Endodermal cell (in vitro differentiated cells): Measurements from ENCODE around the gene PXN. TPM values are rescaled to one million over a fixed set of nuclear protein-coding genes. Genes with fewer than 3 reads are reported as not detected.

Experiments
- DNase-seq: peaks from one replicate; pipeline ENCODE4 v3.0.0-alpha.2; 2017
- H3K27ac ChIP-seq: 2 replicates; pipeline ENCODE4 v1.5.1; 2013; ENCODE audit warnings: mild to moderate bottlenecking, low read depth, low read length, moderate library complexity
- H3K27me3 ChIP-seq: 2 replicates; pipeline ENCODE4 v1.6.1; 2013; ENCODE audit warnings: mild to moderate bottlenecking, low read length, moderate library complexity; ENCODE audit not compliant: insufficient read depth, control insufficient read depth, poor library complexity, severe bottlenecking
- H3K36me3 ChIP-seq: 2 replicates; pipeline ENCODE4 v1.7.0; 2013; ENCODE audit warnings: mild to moderate bottlenecking, low read length, moderate library complexity; ENCODE audit not compliant: control insufficient read depth, insufficient read depth
- H3K4me1 ChIP-seq: one replicate; pipeline ENCODE4 v1.7.0; 2013; ENCODE audit warnings: low read length; ENCODE audit not compliant: control insufficient read depth, insufficient read depth
- H3K4me3 ChIP-seq: 2 replicates; pipeline ENCODE4 v1.5.1; 2013; ENCODE audit warnings: mild to moderate bottlenecking, low read length, moderate library complexity
- H3K9ac ChIP-seq: 2 replicates; pipeline ENCODE4 v1.6.1; 2013; ENCODE audit warnings: mild to moderate bottlenecking, low read length, moderate library complexity; ENCODE audit not compliant: poor library complexity, severe bottlenecking; ENCODE audit errors: extremely low read depth
- H3K9me3 ChIP-seq: 2 replicates; pipeline ENCODE4 v1.6.1; 2013; ENCODE audit warnings: mild to moderate bottlenecking, low read length, moderate library complexity; ENCODE audit not compliant: control insufficient read depth
- H3K27ac Mint-ChIP-seq: 2 replicates; pipeline ENCODE4 v1.8.0; 2020; ENCODE audit warnings: mixed read lengths
- H3K27me3 Mint-ChIP-seq: 2 replicates; pipeline ENCODE4 v1.8.0; 2021; ENCODE audit warnings: mild to moderate bottlenecking, mixed read lengths; ENCODE audit not compliant: insufficient read depth
- H3K36me3 Mint-ChIP-seq: 2 replicates; pipeline ENCODE4 v1.8.0; 2020; ENCODE audit warnings: low read depth, mixed read lengths
- H3K4me1 Mint-ChIP-seq: 2 replicates; pipeline ENCODE4 v1.8.0; 2020; ENCODE audit warnings: mixed read lengths
- H3K4me3 Mint-ChIP-seq: 2 replicates; pipeline ENCODE4 v1.8.0; 2020; ENCODE audit warnings: mild to moderate bottlenecking, moderate library complexity, mixed read lengths
- H3K9me3 Mint-ChIP-seq: 2 replicates; pipeline ENCODE4 v1.8.0; 2020; ENCODE audit warnings: mild to moderate bottlenecking, mixed read lengths
- WGBS, 2 experiments: methylation state at CpG; one replicate each; pipeline versions ENCODE4 v1.1.5 to v1.1.7; 2013; ENCODE audit warnings: missing lambda C conversion rate in 2 of 2, mixed read lengths in 1 of 2; ENCODE audit not compliant: insufficient coverage in 1 of 2, insufficient read length in 1 of 2; 5-methylcytosine and 5-hydroxymethylcytosine counted together
- total RNA-seq, 2 donors: library from RNA; stranded (reverse); fragmentation: NEBNext Ultra II Directional in 1 of 2; extraction: Animal tissue kit (Norgen Biotek cat#: 25700) in 1 of 2; gene quantifications; 2 replicates in 1 of 2; 3 replicates in 1 of 2; pipeline ENCODE4 v1.2.1, GENCODE V29; 2021
- TF ChIP-seq, protein P1 (sequence below): fragments of 200-600 bp; sonication (generic); conservative IDR thresholded peaks from 2 replicates; pipeline ENCODE4 v1.5.0; 2021; ENCODE audit warnings: antibody characterized with exemption, mild to moderate bottlenecking

The PXN gene
- total RNA-seq, 2 donors from 2014 or later: 58.4 to 92.7 TPM

DNA sequence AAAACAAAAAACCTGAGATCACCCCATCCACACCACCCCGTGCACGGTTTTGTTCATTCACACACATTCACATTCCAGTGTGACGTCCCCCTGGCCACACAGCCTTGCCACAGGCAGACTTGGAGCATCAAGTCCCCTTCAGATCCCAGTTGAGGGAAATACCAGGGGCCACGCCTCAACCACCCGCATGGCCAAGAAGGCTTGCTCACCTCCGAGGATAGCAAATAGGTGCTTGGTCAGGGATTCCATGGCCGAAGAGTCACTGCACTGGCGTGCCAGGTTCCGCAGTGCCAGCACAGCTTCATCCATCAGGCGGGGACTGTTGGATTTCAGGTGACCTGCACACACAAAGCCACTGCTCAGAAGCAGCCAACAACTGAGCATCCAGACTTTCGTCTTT is 90.0 kb downstream of the PXN start:
- H3K4me1 Mint-ChIP-seq: no peaks in the 10 kb centered on the region
- Histone ChIP-seq H3K9ac (no peak overlapping the region), H3K4me1 (no peaks in the 10 kb centered on the region), H3K4me3 (no peak overlapping the region), H3K36me3 (peaks cover 93% of the 10 kb centered on the region), H3K9me3 (no peaks in the 10 kb centered on the region), H3K27me3 (no peaks in the 10 kb centered on the region), H3K27ac (no peak overlapping the region)
- H3K4me3 Mint-ChIP-seq: no peak overlapping the region
- WGBS, 2 experiments: 92 to 100% methylated on average over 11 of the region's 11 CpGs
- H3K27ac Mint-ChIP-seq: no peak overlapping the region
- H3K27me3 Mint-ChIP-seq: no peaks in the 10 kb centered on the region
- DNase-seq: no peak
- H3K36me3 Mint-ChIP-seq: peaks cover 79% of the 10 kb centered on the region
- TF ChIP-seq, protein P1, sequence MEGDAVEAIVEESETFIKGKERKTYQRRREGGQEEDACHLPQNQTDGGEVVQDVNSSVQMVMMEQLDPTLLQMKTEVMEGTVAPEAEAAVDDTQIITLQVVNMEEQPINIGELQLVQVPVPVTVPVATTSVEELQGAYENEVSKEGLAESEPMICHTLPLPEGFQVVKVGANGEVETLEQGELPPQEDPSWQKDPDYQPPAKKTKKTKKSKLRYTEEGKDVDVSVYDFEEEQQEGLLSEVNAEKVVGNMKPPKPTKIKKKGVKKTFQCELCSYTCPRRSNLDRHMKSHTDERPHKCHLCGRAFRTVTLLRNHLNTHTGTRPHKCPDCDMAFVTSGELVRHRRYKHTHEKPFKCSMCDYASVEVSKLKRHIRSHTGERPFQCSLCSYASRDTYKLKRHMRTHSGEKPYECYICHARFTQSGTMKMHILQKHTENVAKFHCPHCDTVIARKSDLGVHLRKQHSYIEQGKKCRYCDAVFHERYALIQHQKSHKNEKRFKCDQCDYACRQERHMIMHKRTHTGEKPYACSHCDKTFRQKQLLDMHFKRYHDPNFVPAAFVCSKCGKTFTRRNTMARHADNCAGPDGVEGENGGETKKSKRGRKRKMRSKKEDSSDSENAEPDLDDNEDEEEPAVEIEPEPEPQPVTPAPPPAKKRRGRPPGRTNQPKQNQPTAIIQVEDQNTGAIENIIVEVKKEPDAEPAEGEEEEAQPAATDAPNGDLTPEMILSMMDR: no peak
- H3K9me3 Mint-ChIP-seq: no peaks in the 10 kb centered on the region

DNA sequence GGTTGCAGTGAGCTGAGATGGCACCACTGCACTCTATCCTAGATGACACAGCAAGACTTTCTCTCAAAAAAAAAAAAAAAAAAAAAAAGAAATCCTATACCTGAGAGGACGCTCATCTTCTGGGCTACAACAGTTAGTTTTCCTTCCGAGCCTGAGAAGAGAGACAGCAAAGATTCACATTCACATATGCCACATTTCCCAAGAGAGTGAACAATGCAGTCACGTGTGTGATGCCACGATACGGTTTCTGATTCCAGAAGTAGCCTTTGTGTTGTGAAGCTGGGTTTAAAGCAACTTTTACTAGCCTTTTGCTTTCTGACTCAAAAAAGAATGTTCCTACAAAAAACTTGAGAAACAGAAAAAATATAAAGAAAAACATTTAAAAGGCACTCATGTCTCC is 90.5 kb downstream of the PXN start:
- Histone ChIP-seq H3K27me3 (no peaks in the 10 kb centered on the region), H3K36me3 (peaks cover 93% of the 10 kb centered on the region), H3K4me3 (no peak overlapping the region), H3K4me1 (no peaks in the 10 kb centered on the region), H3K27ac (no peak overlapping the region), H3K9ac (no peak overlapping the region), H3K9me3 (no peaks in the 10 kb centered on the region)
- WGBS, 2 experiments: 89 to 95% methylated on average over 3 to 5 of the region's 5 CpGs
- TF ChIP-seq, protein P1: no peak
- Mint-ChIP-seq H3K27me3 (no peaks in the 10 kb centered on the region), H3K9me3 (no peaks in the 10 kb centered on the region), H3K4me3 (no peak overlapping the region), H3K36me3 (peaks cover 81% of the 10 kb centered on the region), H3K27ac (no peak overlapping the region), H3K4me1 (no peaks in the 10 kb centered on the region)
- DNase-seq: no peak

DNA sequence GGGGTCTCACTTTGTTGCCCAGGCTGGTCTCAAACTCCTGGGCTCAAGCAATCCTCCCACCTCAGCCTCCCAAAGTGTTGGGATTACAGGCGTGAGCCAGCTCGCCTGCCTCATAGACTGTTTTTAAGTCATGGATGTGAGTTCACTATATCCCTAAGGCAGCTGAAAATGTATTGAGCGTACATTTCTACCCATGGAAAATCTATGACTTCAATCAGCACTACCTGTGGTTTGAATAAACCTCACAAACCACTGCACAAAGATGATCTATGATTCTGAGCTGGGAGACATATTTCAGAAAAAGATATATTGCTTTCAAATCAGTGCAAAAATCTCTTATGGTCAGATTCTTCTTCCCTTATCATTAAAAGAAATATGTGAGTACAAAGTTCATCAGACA is 93.5 kb downstream of the PXN start:
- no peak overlapping the region for H3K4me3 Mint-ChIP-seq
- 97 to 100% methylated on average over 3 of the region's 3 CpGs for WGBS, 2 experiments
- peaks cover 93% of the 10 kb centered on the region for H3K36me3 ChIP-seq

More for the DNA sequence above, 93.5 kb downstream of the PXN start:
- Histone ChIP-seq H3K27ac (no peak overlapping the region), H3K4me1 (no peaks in the 10 kb centered on the region), H3K4me3 (no peak overlapping the region), H3K27me3 (no peaks in the 10 kb centered on the region), H3K9ac (no peak overlapping the region), H3K9me3 (no peaks in the 10 kb centered on the region)
- Mint-ChIP-seq H3K9me3 (no peaks in the 10 kb centered on the region), H3K27me3 (no peaks in the 10 kb centered on the region), H3K27ac (no peak overlapping the region), H3K4me1 (no peaks in the 10 kb centered on the region), H3K36me3 (peaks cover 77% of the 10 kb centered on the region)
- no peak for DNase-seq
- TF ChIP-seq, protein P1: no peak
